Measurements from ENCODE around the gene PRKD1.
"Not testable (repeated sequence)": the region's sequence is repeated elsewhere in the genome, so short reads cannot be mapped to it uniquely, and the experiment has no call there.

PRKD1 gene

DNA sequence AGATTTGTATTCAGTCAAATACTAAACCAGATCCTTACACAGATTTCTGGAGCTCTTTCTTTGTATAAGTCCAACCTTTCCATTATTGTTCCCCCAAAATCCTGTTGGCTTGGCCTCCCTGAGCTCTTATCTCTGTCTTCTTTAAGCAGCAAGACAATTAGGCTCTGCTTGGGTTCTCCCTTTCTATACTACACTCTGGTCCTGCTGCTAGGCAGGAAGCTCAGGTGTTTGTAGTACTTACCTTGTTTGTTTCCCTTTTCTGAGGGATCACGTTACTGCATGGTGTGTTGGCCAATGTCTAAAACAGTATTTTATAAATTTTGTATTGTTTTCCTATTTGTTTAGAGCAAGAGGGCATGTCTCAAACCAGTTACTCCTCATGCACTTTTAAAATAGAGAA lies 192.9 kb downstream of the PRKD1 start:
- no peak for DNase-seq

DNA sequence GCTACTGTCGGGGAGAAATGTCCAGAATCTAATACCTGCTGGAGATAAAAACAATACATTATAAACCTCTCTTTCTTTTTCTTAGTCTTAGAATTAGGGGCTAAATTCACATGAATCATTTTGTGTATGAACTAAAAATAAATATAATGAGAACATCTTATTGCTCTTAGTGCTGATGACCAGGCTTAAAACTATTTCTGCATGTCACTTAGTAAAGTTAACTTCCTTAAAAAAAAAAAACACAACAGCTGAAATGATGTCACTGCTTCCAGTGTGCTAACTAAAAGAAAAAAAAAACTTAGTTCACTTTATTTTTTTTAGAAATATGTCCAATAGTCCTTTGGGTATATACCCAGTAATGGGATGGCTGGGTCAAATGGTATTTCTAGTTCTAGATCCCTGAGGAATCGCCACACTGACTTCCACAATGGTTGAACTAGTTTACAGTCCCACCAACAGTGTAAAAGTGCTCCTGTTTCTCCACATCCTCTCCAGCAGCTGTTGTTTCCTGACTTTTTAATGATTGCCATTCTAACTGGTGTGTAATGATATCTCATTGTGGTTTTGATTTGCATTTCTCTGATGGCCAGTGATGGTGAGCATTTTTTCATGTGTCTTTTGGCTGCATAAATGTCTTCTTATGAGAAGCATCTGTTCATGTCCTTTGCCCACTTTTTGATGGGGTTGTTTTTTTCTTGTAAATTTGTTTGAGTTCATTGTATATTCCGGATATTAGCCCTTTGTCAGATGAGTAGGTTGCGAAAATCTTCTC lies 200.9 kb downstream of the PRKD1 start:
- not testable (repeated sequence) for DNase-seq

DNA sequence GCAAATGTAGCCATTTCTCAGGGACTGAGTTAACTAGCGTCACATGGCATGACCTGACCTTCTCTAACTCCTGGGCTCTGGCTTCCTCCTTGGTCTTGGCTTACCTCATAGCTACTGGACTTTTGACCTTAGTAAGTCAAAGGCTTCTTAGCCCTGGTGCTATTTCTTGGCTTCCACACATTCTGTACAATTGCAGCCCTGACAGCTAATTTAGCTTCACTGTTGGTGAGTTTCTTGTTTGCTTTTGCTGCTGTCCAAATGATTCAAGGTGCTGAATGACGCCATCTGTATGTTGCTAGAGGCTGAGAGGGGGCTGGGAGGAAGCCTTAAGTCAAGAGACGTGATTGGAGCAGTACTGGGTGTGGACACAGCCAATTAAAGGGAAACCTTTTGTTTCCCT lies 202.7 kb downstream of the PRKD1 start:
- no peak for DNase-seq

DNA sequence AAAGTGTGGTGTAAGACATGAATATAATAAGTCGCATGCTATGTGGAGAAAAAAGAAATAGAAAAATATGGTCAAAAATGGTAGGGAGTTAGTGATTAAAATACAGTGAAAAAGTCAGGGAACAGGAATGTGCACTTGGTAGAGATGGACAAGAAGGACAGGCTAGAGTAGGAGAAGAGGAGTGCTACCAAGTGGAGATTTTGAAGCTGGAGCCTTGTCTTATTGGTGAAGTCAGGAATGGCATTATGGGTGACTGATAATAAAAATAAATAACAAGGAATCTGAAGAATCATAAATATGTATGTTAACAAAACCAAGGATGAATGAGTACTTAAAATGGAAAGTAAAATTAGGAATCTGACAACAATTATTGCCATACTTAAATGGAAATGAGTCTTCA lies 204.8 kb downstream of the PRKD1 start:
- no peak for DNase-seq

DNA sequence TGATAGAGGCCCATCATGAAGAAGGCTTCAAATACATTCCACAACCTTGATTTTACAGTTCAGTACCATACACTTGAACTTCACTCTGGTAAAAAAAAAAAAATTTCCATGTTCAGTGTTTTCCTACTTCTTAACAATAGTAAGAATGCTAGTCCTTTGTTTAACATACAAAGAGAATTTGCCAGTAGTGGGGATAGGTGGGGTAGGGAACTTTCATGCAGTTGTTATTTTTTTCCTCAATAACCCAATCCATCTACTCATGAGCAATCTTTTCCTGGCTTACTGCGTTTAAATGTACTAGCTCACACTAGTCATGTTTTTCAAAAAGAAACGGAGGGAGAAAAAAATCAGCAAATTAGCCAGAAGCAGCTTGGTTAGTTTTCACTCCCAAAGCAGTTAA lies 206.1 kb downstream of the PRKD1 start:
- DNase-seq, result no peak

DNA sequence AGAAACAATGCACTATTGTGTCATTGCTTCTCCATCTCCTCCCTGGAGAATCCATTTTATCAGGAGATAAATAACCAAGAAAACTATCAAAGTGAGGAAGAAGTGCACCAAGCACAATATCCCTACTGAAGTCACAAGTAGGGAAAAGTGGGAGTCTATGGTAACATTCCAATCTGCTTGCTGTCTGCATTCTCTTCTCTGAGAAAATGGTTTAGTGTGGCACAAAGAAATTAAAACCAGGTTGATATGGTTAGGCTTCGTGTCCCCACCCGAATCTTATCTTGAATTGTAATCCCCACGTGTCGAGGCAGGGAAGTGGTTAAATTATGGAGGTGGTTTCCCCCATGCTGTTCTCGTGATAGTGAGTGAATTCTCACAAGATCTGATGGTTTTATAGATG lies 209.7 kb downstream of the PRKD1 start:
- DNase-seq, result no peak

DNA sequence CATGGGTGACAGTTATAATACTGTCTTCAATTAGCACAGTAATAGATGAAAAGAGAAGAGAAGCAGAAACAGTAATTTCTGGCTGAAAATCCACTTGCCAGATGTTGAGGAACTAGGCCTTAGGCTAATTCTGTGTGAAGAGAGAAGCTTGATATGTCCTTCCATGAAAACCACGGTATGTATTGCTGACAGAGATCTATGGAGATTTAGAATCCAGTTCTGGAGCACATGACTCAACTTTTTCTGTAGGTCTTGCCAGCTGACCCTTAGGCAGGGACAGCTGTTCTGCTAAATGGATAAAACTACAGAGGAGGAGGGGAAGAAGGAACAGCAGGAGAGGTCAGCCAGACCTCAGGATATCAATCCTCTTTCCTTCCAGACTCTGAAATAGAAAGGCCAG lies 211.5 kb downstream of the PRKD1 start:
- DNase-seq, result no peak

DNA sequence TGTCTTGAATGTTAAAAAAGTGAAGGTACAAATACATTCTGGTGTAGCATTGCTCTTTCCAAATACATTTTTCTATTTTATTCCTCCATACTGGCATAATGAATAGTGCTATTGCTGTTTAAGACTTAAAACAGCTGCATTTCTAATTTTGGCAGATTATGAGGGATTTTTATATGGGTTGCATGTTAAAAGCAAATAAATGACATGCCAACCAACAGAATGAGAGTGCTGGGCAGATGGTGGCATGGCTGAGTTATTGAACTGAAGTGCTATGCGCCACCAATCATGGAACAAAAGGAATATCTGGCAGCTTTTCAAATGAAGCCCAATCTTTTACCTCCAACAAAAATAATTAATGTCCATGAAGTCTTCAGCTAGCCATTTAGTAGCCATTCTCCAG lies 215.0 kb downstream of the PRKD1 start:
- no peak for DNase-seq

DNA sequence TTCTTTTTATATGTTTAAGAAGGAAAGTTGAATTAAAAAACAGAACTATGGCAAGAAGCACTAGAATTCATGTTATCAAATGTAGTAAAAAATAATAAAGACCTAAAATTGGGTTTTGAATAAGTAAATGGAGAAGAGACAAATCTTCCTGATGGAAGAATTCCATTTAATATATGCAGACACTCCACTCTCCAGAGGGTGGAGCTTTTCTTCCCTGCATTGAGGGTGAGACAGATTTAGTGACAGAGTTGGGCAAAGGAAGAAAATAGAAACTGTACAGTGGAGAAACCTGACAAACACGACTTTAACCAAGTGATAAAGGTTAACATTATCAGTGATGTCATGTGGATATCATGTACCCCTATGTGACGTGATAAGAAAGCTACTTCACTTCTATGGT lies 217.6 kb downstream of the PRKD1 start:
- no peak for DNase-seq

DNA sequence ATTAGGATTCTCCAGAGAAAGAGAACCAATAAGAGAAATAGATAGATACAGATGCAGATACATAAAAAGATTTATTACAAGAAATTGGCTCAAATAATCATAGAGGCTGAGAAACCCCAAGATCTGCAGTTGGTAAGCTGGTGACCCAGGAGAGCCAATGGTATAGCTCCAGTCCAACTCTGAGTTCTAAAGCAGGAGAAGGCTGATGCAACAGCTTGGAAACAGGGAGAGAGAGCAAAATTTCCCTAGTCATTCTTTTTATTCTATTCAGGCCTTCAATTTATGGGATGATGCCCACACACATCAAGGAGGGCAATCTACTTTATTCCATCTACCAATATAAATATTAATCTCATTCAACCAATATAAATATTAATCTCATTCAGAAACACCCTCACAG lies 218.2 kb downstream of the PRKD1 start:
- DNase-seq, result no peak

DNA sequence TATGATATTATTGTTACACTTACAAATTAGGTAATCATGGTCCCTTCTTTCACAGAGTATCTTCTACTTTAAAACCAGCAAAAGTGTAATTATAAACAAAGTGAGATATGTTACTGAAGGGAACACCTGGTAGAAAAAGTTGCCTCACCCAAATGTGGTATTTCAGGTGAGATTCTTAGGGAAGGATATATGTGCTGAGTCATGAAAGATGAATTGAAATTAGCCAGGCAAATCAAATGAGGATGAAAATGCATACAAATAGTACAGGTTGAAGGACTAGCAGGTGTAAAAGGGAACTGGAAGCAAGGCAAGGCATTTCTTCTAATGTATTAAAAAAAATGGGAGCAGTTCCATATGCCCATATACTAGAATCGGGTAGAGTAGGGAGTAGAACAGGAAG lies 220.9 kb downstream of the PRKD1 start:
- DNase-seq, result no peak

DNA sequence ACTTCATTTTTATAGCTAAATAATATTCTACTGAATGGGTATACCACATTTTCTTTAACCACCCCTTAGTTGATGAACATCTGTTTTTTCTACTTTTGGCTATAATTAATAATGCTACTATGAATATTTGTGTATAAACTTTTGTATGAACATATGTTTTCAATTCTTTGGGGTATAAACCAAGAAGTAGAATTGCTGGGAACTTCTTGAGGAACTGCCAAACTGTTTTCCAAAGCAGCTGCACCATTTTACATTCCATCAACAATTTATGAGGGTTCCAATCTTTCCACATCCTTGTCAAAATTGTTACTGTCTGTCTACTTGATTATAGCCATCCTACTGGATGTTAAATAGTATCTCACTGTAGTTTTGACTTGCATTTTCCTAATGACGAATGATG lies 221.8 kb downstream of the PRKD1 start:
- DNase-seq, result no peak

DNA sequence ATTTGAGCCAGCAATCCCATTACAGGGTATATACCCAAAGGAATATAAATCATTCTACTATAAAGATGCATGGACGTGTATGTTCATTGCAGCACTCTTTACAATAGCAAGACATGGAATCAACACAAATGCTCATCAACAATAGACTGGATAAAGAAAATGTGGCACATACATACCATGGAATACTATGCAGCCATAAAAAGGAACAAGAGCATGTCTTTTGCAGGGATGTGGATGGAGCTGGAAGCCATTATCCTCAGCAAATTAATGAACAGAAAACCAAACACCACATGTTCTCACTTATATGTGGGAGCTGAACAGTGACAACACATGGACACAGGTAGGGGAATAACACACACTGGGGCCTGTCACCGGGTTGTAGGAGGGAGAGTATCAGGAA lies 238.1 kb downstream of the PRKD1 start:
- DNase-seq, result not testable (repeated sequence)

DNA sequence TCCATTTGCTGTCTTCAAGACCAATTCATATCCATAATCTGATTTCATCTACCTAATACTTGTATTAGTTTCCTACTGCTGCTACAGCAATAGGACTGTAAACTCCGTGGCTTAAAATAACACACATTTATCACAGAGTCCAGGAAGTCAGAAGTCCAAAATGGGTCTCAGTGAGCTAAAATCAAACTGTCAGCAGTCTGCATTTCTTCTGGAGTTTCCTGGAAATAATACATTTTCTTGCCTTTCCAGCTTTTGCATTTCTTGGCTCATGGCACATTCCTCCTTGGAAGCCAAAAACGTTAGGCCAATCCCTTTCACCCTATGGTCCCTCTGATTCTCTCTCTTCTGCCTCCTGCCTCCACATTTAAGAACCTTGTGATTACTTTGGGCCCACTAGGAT lies 239.8 kb downstream of the PRKD1 start:
- no peak for DNase-seq

DNA sequence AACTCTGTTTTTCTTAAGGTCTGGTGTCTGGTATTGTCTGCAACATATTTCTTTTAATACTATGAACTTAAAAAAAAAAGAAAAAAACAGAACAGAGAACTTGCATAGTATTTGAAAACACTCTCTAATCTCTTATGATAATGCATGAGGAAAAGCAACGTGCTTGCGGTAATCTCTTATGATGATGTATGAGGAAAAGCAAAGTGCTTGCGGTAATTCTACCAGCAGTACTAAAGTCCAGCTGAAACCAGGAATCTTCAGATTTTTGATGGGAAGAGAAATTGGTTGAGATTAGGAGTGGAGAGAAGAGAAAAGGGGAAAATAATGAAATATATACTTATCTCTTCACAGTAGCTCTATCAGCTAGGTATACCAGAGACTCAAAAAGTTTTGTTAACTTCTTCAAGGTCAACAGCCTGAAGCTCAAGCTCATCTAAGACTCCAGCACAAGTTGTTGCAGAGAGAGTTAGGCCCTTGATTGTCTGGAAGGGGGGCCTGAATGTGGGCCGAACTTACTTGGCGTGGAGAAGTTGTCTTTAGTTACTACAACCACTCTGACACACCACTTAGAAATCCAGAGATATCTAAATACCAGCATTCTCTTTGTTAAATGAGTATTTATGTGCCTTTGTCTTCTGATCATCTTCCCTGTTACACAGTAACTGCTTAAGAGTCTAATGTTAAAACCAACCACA lies 240.4 kb downstream of the PRKD1 start:
- DNase-seq, result no peak

DNA sequence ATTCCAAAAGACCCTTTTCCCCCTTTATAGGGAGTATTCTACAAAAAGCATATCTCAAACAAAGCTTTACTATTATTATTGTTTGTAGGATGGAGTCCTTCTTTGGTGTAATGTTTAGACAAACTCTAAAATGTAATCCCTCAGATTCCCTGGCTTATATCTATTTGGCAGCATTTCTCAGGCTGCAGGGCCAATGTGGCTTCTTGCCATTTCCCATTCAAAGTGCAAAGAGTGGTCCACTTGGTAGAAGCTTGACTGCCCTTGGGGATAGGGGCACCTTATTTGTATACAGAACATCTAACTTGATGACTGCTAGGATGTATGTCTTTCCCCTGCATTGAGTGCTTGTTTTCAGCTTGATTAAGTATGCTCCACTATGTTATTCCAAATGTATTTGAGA lies 242.7 kb downstream of the PRKD1 start:
- no peak for DNase-seq

DNA sequence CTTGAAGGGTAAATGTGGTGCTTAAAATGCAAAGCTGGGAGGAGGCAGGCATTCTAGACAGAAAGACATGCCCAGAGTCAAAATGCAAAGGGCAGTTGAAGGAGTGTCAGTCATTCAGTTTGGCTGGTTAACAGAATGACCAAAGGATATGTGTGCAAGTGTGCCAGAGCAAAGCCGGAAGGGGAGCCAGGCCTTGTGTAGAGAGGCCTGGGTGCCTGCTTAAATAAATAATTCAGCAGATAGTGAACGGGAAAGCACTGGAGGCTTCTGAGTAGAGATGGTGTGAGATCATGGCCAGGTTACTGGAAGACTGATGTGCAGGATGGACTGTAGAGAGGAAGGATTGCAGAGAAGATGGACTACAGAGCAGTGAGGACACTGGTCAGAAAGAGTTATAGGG lies 244.9 kb downstream of the PRKD1 start:
- DNase-seq, result no peak

DNA sequence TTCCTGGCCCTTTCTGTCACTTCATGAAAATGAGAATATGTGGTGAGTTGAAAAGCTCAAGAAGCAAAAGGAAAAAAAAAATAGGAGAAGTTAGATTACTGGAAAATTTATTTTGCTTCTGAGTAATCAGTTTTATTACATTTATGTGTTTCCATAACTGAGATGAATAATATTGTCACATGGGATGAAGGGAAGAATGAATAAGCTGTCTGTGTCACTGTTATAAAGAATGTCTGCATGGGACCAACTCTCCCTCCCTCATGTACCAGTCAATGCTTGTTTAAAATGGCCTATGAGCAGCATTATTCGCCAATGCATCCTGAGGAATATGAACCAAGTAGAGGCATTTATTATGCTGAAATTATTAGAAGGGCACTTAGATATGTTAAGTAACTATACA lies 246.3 kb downstream of the PRKD1 start:
- DNase-seq, result no peak

DNA sequence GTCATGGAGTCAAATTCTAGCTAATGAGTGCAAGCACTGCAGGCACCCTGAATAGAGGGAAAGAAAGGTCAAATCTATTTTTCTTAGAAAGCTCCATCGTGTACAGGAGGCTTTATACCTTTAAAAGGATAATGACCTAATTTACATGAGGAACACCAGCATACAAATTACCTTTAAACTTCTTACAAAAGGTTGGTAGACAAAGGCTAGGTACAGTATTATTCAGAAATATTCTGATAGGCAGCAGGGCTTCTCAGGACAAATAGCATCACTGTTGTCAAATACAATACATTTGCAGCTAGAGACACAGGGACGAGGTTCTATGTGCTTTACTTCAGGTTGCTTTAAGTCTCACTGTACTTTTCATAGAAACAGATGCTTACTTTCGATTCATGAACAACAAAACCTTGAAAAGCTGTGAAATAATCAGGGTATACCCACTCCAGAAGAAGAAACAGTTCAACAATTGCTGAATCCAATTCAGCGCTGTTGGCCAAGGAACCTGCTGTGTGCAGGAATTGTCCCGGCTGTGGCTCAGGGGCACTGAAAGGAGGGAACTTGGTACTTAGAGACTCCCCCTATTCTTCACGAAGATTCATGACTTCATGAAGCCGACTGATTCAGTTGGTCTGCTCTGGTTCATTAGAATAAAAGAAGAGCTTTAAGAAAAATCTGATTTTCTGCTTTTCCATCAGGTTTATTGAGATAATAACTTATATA lies 252.9 kb downstream of the PRKD1 start:
- DNase-seq, result no peak

DNA sequence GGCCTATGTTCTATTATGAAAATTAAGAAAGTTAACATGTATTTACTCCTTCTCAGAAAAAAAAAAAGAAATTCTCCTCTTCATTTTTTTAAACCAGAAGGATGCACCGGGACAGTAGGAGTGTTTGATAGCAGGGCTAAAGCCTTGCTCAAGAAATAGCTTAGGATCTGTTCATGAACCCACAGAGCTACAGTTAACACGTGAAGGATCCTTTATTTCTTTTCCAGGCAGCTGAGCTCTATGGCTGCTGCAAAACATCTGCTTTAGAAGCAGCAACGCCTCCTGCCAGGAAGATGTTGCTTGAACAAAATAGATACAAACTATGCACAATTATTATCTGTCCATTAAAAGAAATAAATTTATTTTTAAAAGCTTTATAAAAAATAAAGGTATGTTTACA lies 254.8 kb downstream of the PRKD1 start:
- DNase-seq, result no peak

DNA sequence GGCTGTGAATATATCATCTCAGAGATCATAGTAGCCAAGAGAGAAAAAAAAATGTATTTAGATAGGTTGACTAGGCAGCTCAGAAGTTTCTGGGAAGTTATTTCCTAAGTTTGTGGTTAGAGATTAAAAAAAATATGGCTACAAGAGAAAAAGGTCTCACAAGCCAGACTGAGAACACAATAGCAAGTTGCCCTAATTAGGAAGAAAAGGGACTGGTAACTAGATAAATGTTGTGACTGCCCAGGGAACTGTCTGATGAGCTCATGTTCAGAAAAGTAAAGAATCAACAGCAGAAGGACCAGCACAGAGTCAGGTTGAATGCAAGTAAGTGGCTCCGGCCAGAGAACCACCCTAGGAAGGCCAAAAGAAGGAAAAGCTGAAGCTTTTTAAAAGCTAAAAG lies 256.6 kb downstream of the PRKD1 start:
- DNase-seq, result no peak

DNA sequence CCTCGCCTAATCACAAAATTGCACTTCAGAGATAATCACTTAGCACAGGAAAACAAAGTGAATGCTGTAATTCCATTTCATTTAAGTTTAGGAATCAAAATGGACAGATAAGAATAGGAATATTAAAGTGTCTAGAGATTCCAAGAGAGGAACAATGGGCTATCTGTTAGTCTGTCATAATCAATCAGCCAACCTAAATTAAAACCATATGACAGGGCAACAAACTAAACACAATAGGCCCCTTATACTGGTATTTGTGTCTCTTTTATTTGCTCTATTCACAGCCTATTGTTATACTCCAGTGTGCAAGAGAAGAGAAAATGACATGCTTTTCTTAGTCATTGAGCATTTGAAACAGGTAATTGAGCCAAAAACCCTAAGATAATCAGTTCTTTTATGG lies 259.4 kb downstream of the PRKD1 start:
- DNase-seq, result no peak

DNA sequence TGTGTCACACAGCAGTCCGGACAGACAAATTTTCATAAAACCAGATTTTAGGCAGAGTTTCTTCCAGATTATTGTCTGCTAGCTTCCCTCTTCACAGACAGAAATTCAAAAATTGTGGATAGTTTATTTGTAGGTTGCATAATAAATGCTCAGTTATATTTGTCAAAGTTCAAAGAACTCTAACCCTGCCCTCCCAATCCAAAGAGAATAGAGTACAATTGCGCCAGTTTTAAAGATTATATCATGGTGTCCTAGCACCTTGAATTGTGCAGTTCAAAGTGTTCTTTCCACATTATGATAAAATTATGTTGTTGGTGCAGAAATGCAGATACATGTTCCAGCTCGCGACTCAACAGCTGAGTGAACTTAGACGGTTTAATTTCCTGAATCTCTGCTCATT lies 263.1 kb downstream of the PRKD1 start:
- no peak for DNase-seq

DNA sequence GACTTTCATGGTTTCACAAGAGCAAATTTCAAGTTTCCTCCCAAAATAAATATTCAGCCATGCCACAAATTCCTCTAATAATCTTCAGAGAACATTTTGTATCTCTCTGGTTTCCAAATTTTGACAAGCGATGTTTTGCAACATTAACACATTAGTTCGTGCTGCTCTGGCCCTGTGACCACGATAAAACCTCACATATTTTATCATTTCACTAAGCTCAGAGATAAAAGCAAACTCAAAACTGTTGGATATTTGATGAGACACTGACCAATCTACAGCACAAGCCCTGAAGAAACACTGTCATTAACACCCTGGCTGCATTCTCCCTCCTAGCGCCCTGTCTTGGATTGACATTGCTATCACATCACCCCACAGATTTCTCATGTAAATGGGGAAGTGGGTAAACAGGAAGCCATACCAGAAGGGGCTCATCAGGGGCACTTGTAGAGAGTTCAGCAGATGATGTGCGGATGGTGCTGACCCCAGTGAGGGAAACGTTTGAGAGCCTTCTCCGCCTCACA lies 264.3 kb downstream of the PRKD1 start:
- DNase-seq, result no peak

Measured in activated CD4-positive, alpha-beta T cell treated with anti-CD3 and anti-CD28 coated beads, Interleukin-2, amount 50 U/mL, for 1 hour (primary cell).